NCI-H524 treated with DMSO at 0.1 percent for 48 hours (cell line): Measurements from ENCODE around the gene ANGPT4.
"Not testable (repeated sequence)": the region's sequence is repeated elsewhere in the genome, so short reads cannot be mapped to it uniquely, and the experiment has no call there.

Experiments
- DNase-seq: peaks from one replicate; lab custom pipeline; 2025; lab: John Stamatoyannopoulos, UW

ANGPT4 gene

DNA sequence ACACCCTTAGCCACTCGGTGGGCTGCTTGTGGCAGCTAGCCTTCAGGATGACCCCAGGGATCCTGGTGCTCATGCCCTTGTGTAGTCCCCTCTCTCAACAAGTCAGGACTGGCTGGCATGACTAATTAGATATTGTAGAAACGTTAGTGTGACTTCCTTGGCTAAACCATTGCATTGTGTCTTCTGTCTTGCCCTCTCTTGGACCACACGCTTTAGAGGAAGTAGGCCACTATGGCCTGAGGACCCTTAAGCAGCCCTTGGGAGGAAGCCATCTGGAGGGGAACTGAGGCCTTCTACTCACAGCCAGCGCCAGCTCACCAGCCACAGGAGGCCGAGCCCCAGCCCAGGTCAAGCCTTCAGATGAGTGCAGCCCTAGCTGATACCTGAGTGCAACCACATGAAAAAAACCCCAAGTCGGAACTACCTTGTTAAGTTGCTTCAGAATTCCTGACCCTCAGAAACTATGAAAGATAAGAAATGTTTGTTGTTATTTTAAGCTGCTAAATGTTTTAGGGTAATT lies 10.1 kb downstream of the ANGPT4 start:
- no peak for DNase-seq

DNA sequence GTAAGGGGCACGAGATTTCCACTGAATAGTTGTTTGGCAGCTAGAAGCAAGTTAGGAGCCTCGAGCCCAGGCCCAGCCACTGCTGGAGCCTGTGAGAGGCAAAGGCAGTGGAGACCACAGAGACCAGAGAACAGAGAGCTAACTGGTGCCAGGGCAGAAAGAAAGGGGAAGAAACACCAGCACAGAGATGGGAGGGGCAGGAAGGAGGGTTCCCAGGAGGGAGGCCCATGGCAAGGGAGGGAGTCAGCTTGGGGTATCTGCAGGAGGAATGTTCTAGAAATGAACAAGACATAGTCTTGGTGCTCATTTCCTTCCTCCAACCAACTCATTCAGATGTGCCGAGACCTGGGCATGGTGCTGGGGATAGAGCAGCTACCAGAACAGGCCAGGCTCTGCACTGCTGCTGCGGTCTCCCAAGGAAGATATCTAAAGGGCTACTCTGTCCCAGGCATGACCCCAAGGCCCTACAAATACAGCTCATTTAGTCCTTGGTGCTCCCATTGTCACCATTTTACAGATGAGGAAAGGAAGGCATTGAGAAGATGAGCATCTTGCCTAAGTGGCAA lies 10.7 kb downstream of the ANGPT4 start:
- no peak for DNase-seq

DNA sequence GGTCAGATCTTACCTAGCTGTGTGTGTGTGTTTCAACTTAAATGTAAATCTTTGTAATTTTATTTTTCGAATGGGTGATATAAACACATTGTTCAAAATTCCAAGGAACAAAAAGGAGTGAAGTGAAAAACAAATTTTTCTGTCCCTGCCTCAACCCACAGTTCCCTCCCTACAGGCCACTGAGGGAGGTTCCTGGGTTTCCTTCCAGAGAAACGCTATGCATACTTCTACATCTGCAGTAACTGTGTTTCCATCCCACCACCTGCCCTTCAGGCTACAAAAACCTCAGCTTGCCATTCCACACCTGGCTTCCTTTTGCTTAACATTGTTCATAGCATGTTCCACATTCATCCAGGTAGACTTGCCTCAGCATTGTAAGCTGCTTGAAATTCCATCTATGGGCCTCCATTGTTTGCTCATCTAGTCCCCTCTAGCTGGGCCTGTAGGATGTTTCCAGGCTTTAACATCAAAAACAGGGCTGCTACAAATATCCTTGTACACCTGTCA lies 12.0 kb downstream of the ANGPT4 start:
- no peak for DNase-seq

DNA sequence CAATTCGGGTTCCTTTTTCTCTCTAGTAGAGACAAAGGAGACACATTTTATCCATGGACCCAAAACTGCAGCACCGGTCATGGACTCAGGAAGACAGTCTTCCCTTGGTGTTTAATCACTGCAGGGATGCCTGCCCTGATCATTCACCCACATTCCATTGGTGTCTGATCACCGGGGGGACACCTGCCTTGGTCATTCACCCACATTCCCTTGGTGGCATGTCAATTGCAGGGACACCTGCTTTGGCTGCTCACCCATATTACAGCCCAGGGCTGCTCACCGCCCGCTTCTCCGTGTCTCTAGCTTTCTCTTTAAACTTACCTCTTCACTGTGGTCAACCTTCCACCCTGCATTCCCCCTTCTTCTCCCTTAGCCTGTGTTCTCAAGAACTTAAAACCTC lies 18.7 kb downstream of the ANGPT4 start:
- DNase-seq = not testable (repeated sequence)

DNA sequence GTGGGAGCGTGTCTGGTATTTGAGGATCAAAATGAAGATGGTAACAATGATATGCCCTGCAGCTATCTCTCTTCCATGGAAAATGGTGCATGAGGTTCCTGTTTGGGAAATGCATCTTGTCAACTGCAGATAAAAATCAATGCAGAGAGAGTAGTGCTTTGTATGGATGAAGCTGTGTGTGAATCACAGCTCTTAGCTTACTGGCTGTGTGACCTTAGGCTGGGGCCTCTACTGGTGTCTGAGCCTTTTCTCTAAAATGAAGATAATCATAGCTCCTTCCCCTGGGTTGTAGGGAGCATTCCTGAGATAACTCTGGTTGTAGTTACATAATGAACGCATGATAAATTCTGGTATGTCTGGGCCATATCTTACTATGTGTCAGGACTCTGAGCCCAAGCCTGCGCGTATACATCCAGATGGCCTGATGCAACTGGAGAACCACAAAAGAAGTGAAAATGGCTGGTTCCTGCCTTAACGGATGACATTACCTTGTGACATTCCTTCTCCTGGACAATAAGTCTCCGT lies 19.6 kb downstream of the ANGPT4 start:
- no peak for DNase-seq

DNA sequence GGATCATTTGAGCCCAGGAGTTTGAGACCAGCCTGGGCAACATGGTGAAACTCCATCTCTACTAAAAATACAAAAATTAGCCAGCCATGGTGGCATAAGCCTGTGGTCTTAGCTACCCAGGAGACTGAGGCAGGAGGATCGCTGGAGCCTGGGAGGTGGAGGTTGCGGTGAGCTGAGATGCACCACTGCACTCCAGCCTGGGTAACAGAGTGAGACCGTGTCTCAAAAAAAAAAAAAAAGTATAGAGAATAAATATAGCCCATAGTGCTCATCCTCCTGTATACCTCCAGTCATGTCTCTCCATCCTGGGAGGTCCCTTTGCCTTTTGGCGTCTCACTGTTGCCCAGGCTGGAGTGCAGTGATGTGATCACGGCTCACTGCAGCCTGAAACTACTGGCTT lies 23.8 kb downstream of the ANGPT4 start:
- DNase-seq = not testable (repeated sequence)

DNA sequence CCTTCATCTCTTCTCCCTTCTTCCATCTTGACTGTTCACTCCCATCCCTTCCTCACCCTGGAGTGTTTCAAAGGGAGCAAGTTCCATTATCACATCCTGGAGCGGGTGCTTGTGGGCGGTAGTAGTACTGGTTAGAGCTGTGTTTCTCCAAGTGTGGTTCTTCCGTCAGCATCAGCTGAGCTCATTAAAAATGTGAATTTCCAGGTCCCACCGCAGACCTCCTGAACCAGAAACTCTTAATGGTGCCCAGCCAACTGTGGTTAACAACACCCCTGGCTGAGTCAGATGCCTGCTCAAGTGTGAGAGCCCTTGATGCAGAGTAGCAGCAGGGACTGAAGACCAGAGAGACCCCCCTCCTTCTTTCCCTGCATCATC lies 24.4 kb downstream of the ANGPT4 start:
- no peak for DNase-seq

DNA sequence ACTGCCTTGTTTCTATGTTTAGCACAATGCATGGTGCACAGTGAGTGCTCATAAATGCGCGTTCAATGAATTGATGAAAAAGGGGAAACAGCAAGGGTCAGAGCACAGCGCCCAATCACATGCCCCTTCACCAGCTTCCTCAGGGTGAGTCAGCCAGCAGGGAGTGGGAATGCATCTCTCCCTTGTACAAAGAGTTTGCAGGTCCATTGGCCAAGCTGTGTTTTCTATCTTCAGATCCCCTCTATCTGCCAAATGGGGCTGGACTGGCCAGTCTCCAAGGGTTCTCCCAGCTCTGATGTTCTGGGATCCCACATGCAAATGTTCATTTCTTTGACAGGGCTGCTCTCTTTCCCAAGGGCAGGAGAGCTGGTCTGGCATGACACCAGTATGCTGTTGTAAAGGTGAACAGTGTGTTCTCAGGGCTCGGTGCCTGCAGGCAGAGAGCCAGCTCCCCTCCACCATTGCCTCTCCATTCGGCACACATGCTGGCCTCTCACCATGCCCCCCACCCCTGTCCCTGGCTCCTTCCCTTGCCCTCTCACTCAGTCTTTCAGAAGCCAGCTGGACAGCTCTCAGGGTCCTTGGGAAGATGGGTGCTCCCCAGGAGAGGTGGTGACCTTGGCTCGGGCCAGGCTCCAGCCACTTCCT lies 25.0 kb downstream of the ANGPT4 start:
- no peak for DNase-seq

DNA sequence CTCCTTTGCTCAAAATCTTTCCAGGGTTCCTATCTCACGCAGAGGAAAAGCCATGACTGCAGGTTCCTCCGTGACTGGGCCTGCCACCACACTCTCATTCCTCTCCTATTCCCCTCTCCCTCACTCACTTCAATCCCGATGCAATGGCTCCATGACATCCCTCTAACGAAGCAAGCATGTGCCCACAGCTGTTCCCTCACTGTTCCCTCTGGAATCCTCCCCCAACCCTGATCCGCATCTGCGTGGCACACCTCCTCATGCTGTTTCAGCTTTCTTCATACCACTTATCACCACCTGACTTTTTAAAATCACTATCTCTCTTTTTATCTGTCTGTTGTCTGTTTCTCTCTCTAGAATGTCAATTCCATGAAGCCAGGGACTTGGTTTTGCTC lies 25.5 kb downstream of the ANGPT4 start:
- no peak for DNase-seq

DNA sequence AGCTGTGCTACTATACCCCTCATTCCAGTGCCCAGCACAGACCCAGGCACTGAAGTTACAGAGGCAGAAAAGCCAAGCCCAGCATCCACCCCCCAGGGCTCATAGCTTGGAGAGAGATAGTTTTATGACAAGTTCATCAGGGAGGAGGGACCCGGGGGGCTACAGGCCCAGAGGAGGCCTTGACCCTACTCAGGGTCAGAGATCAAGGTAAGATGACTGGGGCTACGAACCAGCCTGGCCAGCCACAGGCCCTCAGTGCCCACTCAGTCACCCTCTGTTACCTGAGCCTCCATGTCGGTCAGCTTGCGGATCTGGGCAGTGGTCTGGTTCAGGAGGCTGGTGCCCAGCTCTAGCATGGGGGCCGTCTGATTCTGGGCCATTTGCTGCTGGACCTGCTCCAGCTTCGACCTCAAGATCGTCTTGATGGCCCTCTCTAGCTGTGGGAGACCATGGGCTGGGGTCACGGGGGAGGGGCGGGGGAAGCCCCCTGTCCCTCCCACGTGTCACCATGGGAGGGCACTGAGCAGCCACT lies 26.1 kb downstream of the ANGPT4 start:
- DNase-seq = no peak

DNA sequence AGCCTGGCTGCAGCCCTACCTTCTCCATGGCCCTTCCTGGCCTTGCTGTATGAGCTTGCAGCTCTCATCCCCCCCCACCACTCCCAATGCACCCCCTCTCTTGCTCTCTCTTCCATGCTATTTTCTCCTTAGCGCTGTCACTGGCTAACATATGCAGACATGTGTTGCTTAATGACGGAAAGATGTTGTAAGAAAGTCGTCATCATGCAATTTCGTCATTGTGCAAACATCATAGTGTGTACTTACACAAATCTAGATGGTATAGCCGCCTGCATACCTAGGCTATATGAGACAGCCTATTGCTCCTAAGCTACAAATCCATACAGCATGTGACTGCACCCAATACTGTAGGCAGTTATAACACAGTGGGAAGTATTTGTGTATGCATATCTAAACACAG lies 27.0 kb downstream of the ANGPT4 start:
- no peak for DNase-seq

DNA sequence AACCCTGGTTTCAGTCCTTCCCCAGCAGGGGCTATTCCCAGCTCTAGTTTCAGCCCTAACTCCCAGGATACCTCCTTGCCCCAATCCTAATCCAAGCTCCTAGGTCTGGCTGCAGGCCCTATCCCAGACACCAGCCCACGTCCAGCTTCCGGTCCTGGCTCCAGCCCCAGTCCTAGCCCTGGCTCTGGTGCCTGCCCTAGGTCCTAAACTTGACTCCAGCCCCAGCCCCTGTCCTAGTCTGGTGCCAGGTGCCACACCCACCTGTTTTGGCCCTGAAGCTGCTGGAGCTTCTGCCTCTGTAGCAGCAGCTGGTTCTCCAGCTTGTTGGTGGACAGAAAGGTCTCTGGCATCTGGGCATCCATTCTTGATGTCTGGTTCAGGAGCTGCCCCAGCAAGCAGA lies 28.1 kb downstream of the ANGPT4 start:
- no peak for DNase-seq

DNA sequence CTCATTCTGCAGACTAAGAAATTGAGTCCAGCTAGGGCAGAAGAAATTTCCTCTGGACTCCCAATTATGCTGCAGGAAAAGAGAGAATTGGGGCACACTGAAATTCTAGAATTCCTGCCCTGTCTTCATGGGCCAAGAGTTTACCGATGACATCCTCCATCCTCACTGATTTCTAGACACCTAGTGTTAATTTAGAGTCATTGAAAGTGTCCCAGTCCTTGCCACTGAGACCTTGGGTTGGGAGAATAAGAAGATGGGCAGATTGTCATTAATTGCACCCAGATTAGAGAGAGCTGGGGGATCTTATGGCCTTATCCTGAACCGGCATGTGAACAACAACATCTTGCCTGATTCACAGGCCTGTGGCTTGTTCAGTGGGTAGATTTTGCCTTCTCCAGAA lies 29.0 kb downstream of the ANGPT4 start:
- no peak for DNase-seq

DNA sequence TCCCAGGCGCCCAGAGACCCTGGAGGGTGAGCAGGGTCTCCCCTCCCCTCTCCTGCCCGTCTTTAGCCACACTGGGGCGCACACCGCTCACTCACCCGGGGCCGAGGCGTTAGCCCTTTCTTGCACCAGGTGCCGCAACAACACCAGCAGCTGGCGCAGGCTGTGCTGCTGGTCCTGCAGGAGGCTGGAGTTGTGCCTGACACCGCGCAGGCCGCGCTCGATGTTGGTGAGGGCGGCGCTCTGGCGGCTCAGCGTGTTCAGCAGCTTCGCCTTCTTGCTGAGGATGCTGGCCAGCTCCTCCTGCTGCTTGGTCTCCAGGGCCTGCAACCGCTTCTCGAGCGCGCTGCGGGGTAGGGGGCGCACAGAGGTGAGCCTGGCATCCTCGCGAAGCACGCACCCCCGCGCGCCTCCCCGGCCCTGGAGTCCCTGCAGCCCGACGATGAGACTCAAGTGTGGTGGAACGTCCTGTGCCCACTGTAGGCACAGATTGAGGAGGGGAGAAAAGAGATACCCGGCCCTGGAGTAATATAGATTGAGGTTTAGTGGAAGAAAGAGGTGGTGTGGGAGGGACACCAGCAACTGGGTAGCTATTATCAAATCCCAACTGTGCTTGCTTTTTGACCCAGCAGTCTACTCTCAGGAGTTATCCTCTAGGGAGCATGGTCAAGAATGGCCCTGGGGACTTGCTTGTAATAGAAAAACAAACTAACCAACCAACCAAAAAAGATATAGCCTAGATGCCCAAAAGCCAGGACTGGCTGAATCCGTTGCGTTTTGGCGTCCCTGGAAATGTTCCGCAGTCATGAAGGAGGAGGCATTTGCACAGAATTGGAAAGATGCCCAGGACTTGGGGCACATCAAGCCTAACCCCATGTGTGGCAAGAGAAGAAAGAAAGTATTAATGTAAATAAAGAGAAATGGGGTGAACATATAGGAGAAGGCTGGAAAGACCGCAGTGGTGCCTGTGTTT lies 30.9 kb downstream of the ANGPT4 start:
- DNase-seq = peak; percentile 20

DNA sequence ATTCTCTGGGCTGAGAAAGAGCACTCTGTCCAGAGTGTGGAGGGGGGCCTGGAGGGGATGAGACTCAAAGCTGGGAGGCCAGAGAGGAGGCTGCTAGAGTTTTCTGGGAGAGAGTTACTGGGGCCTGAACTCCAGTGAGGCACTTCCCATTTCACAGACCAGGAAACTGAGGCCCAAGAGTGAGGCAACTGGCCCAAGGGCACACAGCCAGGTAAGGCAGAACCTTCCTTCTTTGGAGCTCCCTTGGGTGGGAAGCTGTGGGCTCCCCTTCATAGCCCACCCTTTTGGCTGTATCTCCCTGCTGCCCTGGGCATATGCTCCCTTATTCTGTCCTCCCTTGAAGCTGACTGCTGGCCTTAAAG lies 34.4 kb downstream of the ANGPT4 start:
- no peak for DNase-seq

DNA sequence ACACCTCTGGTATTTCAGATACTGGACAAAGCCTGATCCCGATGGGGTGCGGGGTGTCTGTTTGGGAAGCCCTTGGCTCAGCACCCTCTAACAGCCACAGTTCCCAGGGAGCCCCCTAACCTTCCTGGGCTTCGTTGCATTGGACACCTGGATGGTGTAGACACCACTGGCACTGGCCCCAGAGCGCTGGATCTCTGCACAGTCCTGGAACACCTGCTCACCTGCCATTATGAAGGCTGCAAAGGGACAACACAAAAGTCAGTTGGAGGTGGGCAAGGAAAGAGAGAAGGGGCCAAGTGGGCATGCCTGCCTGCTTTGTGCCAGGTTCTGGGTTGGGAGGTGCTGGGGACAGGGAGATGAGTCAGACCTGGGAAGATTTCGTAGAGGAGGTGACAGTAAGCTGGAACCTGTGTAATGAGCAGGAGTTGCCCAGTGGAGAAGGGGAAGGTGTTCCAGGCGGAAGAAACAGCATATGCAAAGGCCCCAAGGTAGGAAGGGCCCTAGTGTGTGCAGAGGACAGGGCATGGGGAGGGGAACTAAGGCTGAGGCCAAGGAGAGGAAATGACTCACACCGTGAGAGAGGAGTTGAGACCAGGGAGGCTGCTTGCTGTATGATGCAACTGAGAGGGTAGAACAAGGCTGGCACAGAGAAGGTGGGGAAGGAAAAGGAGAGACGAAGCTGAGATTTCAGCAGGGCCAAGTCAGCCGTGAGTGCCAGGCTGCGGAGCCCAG lies 34.9 kb downstream of the ANGPT4 start:
- DNase-seq = no peak

DNA sequence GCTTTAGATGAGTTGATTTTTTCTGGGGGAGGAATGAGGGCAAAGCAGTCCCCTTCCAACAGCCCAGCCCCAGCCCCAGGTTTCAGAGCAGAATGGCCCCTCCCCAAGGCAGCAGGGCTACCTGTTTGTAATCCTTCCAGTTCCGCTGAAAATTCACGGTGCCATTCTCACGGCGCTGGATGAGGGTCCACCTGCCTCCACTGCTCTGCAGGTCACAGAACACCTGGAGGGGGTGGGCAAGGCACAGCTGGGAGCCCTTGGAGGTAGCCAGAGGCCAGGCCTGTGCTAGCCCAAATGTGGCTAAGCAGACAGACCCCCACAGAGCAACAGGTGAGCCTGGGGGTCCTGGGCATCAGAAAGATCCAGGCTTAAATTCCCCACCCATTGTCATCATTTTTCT lies 36.5 kb downstream of the ANGPT4 start:
- no peak for DNase-seq

DNA sequence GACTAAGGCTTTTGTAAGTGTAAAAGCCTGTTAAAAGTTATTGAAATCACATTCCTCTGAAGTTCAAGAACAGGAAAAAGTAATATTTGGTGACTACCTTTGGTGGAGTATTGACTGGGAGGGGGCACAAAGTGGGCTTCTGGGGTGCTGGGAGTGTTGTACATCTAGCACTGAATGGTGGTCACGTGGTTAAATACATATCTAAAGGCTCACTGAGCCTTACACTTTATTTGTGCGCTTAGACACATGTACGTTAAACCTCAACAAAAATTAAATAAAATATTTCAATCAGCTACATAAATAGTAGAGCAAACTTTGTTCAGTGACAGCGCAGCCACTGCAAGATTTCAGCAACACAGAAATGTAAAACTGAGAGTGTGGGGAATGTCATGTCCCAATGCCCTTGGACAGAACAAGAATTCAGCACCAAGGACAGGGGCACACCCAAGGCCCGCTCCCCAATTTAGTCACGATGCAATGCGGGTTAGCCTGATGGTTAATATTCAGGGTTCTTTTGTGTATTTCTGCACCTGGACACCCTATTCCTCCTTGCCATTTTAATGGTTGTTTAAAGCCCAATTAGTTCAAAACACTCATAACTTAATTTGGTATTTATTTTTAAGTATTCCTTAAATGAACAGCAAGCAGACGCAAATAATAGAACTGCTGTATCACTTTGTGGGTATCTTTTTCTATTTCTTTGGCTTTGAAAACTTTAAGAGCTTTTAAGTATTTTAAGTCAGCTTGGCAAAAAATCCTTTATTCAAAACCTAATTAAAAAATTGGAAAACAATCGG lies 37.4 kb downstream of the ANGPT4 start:
- DNase-seq = no peak

DNA sequence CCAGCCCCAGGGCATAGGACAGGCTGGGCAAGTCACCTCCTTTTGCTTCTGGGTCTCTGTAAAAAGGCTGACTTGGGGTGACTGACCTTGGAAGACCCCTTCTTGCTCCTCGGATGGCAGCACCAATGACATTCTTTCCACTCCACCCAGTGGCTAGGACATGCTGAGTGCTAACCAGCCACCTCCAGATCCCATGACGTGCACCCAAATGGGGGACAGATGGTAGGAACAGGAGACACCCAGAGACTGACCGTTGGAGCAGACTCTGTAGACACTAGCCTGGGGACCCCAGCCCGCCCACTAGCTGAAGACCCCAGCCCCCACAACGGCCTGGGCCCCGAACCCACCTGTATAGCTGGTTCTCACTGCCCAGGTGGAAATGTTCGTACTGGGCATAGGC lies 38.3 kb downstream of the ANGPT4 start:
- DNase-seq = no peak

DNA sequence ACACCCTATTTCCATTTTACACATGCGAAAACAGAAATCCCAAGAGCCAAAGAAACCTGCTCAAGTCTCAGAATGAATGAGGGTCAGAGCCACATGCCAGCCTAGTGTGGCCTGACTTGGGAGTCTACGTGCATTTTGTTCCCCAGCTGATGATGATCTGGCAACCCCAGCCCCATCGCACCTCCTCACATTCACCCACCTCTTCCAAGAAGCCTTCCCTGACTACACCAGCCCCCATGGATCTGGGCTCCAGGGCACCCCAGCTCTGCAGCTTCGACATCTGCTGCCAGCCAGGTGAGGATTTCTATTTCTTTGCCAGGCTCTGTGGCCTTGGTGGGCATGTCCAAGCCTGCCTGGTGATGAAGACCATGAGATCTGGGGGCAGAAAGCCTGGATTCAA lies 41.0 kb downstream of the ANGPT4 start:
- DNase-seq = no peak
